ENCODE measurements around the gene IQCN.

The IQCN gene

GRCh38 chr19:18286973-18287635 is 12.9 kb upstream of the IQCN start:
- DNase-seq, result no peak

DNA sequence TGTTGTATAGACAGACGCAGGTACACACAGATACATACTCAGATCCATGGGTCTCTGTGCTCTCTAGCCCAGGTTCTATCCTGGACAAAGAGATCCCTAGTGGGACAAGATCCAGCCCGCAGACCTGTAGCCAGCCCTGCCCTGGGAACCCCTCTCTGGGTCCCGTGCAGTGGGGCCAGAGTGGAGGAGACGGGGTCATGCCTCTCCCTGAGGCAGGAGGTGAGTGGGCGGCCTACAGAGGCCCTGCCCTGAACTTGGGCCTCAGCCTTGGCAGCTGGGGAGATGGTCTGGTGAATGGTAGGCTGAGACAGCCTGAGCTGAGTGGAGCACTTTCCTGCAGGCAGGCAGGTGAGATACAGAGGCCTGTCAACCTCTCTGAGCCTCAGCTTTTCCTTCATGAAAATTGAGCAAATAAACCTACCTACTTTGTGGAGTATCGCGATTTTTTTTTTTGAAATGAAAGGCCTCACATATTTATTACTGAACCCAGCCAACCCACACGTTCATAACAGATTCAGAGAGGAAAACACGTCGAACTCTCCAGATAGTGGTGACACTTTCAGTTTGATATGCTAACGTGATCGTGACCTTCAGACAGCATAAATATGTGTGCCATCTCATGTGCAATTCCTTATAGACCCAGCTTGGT is 10.6 kb upstream of the IQCN start:
- DNase-seq, result no peak

- DNase-seq, result no peak
These were observed 9.1 kb upstream of the IQCN start for GRCh38 chr19:18283338-18283737.

- no peak for DNase-seq
These were observed 8.5 kb upstream of the IQCN start for GRCh38 chr19:18282788-18283141.

GRCh38 chr19:18282021-18282787 is 8.0 kb upstream of the IQCN start:
- DNase-seq, result peak; percentile 96

DNA sequence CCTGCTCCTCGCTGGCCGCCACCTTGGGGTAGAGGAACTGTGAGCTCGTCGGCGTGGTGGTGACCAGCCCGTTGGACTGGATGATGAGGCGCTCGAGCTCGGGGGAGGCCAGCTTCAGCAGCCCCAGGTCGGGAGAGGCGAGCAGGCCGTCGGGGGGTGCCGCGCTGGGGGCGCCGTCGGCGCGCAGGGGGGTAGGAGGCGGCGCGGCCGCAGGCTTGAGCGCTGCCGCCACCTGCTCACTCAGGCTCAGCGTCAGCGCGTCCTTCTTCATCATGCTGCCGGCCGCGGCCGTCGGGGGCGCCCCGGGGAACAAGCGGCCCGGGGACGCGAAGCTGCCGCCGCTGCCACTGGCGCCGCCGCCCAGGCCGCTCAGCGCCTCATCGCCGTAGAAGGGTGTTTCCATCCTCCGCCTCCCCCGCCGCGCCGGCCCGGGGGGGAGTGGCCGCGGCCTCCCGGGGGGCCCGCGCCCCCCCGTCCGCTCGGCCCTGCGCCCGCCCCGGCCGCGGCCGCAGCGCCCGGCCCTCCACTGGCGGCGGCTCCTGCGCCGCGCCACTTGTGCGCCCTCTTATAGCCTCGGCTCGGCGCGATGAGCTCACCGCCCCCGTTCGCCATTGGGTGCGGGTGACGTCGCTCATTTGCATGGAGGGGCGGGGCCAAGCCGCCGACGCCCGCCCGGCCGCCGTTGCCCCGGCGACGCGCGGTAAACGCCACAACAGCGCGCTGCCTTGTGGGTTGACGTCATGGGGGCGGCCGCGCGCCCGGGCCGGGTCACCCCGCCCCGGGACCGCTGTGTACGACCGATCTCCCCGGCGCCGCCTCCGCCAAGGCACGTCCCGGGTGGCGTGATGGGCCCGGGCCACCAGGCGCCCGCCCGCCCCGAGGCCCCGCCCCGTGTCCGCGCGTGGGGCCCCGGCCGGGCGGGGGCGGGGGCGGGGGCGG is 7.1 kb upstream of the IQCN start, which contains the start of gene JUND:
TSS of gene JUND (minus strand) at position 541 of the 939 bp plus-strand sequence. CDS start at position 403, 138 bp downstream.
- peak; percentile 98 for DNase-seq

- DNase-seq, result peak; percentile 86
These were observed 6.2 kb upstream of the IQCN start for GRCh38 chr19:18280247-18281081.

GRCh38 chr19:18279516-18280246 is 5.4 kb upstream of the IQCN start:
- peak; percentile 96 for DNase-seq

DNA sequence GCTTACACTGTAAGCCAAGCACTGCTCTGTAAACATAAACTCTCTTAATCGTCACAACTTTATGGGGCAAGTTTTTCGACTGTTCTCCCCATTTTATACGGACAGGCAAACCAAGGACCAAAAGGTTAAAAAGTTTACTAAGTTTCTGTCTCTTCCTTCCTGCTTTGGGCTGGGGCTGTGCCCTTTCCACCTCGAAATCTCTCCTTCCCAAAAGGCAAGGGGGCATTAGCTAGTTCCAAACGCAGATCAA is 4.9 kb upstream of the IQCN start:
- no peak for DNase-seq

GRCh38 chr19:18278521-18279265 is 4.4 kb upstream of the IQCN start:
- DNase-seq, result no peak

DNA sequence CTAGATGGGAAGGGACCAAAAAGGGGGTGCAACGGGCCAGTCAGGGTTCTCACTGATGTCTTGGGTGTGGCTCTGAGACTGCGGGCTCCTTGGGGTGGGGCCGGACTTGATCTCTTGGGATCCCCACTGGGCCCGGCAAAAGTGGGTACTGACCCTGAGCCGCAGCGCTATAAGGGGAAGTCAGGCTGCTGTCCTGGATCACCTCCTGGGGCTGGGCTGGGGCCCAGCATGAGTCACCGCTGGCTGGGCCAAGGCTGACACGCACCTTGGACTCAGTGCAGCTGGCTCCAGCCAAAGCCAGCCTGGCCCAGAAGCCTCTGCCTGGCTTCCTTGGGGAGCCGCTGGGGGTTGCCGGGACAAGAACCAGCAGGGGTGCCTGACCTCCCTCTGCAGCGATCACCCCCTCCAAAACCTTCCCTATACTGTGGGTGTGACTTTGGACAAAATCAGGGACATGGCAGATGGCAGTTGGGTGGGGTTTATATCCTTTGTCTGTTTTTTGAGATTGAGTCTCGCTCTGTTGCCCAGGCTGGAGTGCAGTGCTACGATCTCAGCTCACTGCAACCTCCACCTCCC is 617 bp upstream of the IQCN start:
- DNase-seq, result peak; percentile 92

GRCh38 chr19:18273561-18274218 is 562 bp downstream of the IQCN start:
- DNase-seq, result no peak

DNA sequence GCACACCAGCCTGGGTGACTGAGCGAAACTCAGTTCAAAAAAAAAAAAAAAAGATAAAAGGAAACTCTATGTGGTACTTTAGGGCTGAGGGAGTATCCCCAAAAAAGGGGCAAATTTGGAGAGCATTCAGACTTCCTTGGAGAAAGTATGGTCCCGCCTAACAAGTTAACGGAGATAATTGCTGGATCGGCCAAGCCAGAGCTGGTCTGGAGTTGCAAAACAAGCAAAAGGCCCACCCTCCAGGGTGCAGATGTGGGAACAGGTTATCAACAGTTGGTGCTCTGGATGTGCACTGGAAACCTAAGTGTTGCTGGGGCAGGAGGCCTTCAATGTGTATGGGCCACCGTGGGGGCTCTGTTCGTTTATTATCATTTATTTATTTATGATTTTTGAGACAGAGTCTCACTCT is 2.8 kb downstream of the IQCN start:
- no peak for DNase-seq

GRCh38 chr19:18270326-18270725 is 3.9 kb downstream of the IQCN start:
- no peak for DNase-seq

DNA sequence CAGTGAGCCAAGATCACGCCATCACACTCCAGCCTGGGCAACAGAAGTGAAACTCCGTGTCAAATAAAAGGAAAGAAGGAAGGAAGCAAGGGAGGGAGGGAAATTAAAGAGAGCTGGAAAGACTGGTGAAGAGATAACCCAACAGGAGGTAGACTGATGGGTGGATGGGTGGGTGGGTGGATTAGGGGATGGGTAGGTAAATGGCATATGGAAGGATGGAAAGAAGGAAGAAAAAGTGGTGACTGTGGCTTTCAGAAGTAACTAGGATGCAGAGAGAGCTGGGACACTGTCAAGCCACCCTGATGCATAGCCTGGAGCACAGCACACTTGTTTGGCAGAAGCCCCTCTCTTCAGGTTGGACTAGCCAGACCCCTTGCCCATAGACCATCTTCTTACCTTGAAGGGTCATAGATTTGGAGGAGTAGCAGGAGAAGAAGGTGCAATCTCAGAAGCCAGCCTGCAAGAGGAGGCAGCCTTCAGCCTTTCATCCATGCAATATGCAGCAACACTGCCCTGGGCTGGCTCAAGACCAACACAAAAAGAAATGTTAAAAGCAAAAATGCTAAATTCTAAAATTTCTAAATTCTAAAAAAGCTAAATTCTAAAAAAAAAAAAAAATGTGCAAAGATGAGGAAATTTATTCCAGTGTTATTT is 5.1 kb downstream of the IQCN start:
- DNase-seq, result no peak

DNA sequence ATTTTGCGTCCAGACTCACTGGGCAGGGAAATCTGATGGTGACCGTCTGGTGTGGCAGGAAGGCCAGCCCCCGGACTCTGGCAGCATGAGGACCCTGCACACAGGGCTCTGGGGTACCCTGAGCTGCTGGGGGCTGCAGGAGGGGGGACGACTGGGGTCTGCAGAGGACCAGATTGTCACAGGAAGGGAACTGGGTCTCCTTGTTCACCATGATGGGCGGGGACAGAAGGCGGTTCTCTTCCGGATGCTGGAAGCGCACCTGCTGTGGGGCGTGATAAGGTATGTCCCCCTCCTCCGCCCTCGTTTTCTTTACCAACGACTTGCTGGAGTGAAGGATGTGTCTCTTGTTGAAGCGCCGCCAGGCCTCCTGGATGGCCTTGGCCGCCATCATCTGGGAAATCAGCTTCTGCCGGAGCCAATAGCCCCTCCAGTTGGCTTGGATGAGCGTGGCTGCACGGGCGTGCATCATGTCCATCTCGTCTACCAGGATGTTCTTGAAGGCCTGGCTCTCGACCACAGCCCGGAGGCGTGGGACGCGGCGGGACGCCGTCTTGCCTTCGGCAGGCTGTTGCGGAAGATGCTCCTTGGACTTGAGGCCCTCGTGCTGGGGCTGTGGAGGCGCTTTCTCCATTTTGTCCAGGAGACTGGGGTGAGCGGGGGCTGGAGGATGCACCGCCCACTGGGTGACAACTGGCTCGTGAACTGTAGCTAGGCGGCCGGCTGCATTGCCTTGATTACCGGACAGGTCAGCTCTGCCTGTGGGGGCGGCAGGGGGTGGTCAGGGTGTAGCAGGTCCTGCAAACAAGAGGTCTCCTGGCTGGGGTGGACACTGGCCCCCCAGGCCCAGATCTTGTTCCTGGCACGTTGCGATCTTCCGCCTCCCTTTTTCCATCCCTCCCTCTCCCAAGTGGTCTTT is 7.2 kb downstream of the IQCN start:
- no peak for DNase-seq

DNA sequence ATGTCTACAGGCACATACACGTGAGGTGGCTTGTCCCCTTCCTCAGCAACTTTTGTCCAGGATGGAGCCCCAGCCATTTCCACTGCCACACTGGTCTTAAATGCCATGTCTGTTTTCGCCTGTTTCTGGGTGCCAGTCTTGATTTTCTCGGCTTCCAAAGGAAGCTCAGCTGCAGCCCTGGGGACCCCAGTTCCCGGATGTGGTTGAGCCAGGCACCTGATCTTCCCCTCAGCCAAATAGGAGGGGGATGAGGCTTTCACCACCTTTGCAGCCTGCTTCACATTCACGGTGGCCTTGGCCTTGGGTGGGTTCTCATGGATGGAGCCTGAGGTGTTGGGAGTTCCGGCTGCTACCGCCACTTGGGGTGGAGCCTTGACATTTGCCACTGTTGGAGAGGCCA is 8.7 kb downstream of the IQCN start:
- no peak for DNase-seq

DNA sequence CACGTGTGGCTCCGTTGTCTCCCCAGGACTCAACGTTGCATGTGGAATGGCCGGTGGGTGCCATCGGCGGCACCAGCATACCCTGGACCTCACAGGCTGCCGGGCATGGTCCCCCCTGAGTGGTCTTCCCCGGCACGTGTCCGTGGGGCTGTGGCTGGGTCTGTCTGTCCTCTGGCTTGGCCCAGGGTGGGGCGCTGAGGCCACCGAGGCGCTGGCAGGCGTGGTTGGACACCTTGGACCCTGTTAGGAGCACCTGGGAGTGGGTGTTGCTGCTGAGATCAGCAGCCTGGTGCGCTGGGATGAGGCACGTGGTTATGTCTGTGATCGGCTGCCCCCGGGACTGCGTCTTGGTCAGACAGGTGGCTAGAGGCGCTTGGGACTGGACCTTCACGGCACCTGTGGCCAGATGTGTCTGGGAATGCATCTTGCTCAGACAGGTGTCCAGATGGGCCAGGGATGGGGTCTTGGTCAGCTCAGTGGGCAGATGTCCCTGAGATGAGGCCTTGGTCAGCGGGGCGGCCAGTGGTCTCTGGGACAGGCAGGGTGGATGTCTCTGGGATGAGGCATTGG is 9.2 kb downstream of the IQCN start:
- DNase-seq, result no peak

Measured in right hindlimb (tissue), 1 donor.